Activated naive CD4-positive, alpha-beta T cell treated with anti-CD3 and anti-CD28 coated beads, Interleukin-2, amount 50 U/mL, for 72 hours (primary cell): ENCODE measurements around the gene GCH1. TPM values are rescaled to one million over a fixed set of nuclear protein-coding genes. Genes with fewer than 3 reads are reported as not detected.
A peak's percentile ranks its signal among the peaks of the same experiment; 100 is the strongest.
"Not testable (repeated sequence)": the region's sequence is repeated elsewhere in the genome, so short reads cannot be mapped to it uniquely, and the experiment has no call there.

Experiments used
- ATAC-seq, 2 donors: fragments of 150-1000 bp; cut with Tn5 transposase; 2 replicates each; pipeline ENCODE4 v1.10.0; 2021; ENCODE audit warnings: mild to moderate bottlenecking in 2 of 2, moderate library complexity in 2 of 2
- DNase-seq, 2 donors: peaks; one replicate each; pipeline ENCODE4 v3.0.0; 2021 to 2022; ENCODE audit warnings: low spot score in 2 of 2
- H3K27ac Mint-ChIP-seq, 2 donors: one replicate each; pipeline ENCODE4 v1.8.0; 2022; ENCODE audit warnings: mild to moderate bottlenecking in 2 of 2, mixed read lengths in 2 of 2
- H3K36me3 Mint-ChIP-seq, 2 donors: one replicate each; pipeline ENCODE4 v1.8.0; 2022; ENCODE audit warnings: mixed read lengths in 2 of 2
- H3K9me3 Mint-ChIP-seq, 2 donors: one replicate each; pipeline ENCODE4 v1.8.0; 2022; ENCODE audit warnings: mixed read lengths in 2 of 2
- total RNA-seq, 2 donors: library from RNA; stranded (reverse); gene quantifications; one replicate each; pipeline ENCODE4 v1.2.3, GENCODE V29; 2022

The GCH1 gene
- total RNA-seq, 2 donors from 2014 or later: 36.1 to 52.3 TPM

GRCh38 chr14:54889919-54890318, 12.7 kb downstream of the GCH1 start:
- DNase-seq: no peak
- ATAC-seq: peak in 1 of 2 donors; percentile 51
- Mint-ChIP-seq H3K36me3 (no peaks in the 10 kb centered on the region), H3K27ac (peak overlapping the region in 1 of 2 donors; percentile 10), H3K9me3 (no peaks in the 10 kb centered on the region)

DNA sequence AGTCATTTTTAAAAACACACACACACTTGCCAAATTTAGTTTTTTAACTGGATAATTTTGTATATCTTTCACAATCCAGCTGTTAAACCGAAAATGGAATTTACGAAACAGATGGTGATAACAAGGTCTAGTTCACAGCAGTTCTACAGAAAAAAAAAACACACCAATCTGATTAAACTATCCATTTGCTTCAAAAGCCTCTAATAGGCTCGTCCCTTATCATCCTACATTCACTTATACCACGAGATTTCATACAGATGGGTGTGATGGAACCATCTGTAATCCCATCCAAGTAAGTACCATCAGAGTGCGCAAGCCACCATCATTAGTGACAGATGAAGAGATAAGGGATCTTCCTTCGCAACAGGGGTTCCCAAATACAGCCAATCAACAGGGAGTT, 20.1 kb downstream of the GCH1 start:
- Mint-ChIP-seq H3K36me3 (no peaks in the 10 kb centered on the region), H3K9me3 (no peaks in the 10 kb centered on the region), H3K27ac (peak overlapping the region; percentile 94 to 99)
- ATAC-seq (no peak), DNase-seq (no peak)

DNA sequence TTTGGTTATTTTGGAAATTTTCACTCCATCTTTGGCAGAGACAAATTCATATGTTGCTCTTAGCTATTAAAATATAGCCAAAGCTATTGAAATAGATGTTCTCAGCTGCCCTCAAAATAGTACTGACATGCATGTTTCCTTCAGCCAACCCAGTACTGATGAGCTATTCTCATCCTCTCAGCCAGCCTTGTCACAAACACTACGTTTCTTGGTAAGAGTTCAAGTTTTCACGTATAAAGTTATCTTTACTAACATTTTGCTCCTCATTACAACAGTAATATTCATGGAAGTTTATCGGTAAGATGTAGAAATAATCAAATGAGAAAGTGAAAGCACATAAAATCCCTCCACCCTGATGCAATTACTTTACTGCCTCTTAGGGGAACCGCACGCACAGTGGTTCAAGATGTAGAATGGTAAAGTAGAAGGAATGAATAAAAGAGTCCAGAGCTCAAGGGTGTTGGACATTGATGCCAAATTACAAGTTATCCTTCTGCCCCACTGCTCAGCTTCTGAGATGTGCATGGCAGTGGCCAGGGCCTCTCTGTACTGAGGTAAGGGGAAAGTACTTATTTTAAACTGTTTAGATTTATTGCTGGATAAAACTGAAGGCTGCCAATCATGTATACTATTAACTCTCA, 20.7 kb downstream of the GCH1 start:
- Mint-ChIP-seq H3K9me3 (no peaks in the 10 kb centered on the region), H3K36me3 (no peaks in the 10 kb centered on the region), H3K27ac (peak overlapping the region; percentile 94 to 99)
- ATAC-seq (peak; percentile 73 to 74), DNase-seq (no peak)

GRCh38 chr14:54881235-54881760, 21.3 kb downstream of the GCH1 start:
- DNase-seq (peak in 1 of 2 donors; percentile 17), ATAC-seq (peak; percentile 77)
- Mint-ChIP-seq H3K9me3 (no peaks in the 10 kb centered on the region), H3K27ac (peak overlapping the region; percentile 94 to 99), H3K36me3 (no peaks in the 10 kb centered on the region)

- DNase-seq: no peak
- no peak for ATAC-seq
- H3K36me3 Mint-ChIP-seq: peaks cover 0 to 6% of the 10 kb centered on the region in 2 donors
- no peaks in the 10 kb centered on the region for H3K9me3 Mint-ChIP-seq
- H3K27ac Mint-ChIP-seq: peak overlapping the region in 1 of 2 donors; percentile 44
Measured at GRCh38 chr14:54877703-54878021, 25.0 kb downstream of the GCH1 start.

- H3K27ac Mint-ChIP-seq: no peak overlapping the region
- peaks cover 0 to 6% of the 10 kb centered on the region in 2 donors for H3K36me3 Mint-ChIP-seq
- DNase-seq (no peak), ATAC-seq (no peak)
- H3K9me3 Mint-ChIP-seq: no peaks in the 10 kb centered on the region
Measured at GRCh38 chr14:54877015-54877702, 25.5 kb downstream of the GCH1 start.

GRCh38 chr14:54875648-54876047, 27.0 kb downstream of the GCH1 start:
- H3K27ac Mint-ChIP-seq, H3K36me3 Mint-ChIP-seq, DNase-seq, H3K9me3 Mint-ChIP-seq, ATAC-seq: not testable (repeated sequence)

GRCh38 chr14:54870154-54871090, 32.2 kb downstream of the GCH1 start:
- H3K36me3 Mint-ChIP-seq, DNase-seq, H3K9me3 Mint-ChIP-seq, ATAC-seq: not testable (repeated sequence)
- peak overlapping the region in 1 of 2 donors; percentile 44 for H3K27ac Mint-ChIP-seq

- Mint-ChIP-seq H3K9me3 (no peaks in the 10 kb centered on the region), H3K36me3 (no peaks in the 10 kb centered on the region), H3K27ac (no peak overlapping the region)
- ATAC-seq (no peak), DNase-seq (no peak)
Measured at GRCh38 chr14:54867011-54867410, 35.6 kb downstream of the GCH1 start.

- no peak for DNase-seq
- no peak overlapping the region for H3K27ac Mint-ChIP-seq
- no peaks in the 10 kb centered on the region for H3K9me3 Mint-ChIP-seq
- peak in 1 of 2 donors; percentile 39 for ATAC-seq
- H3K36me3 Mint-ChIP-seq: no peaks in the 10 kb centered on the region
Measured at GRCh38 chr14:54866588-54866987, 36.0 kb downstream of the GCH1 start.

DNA sequence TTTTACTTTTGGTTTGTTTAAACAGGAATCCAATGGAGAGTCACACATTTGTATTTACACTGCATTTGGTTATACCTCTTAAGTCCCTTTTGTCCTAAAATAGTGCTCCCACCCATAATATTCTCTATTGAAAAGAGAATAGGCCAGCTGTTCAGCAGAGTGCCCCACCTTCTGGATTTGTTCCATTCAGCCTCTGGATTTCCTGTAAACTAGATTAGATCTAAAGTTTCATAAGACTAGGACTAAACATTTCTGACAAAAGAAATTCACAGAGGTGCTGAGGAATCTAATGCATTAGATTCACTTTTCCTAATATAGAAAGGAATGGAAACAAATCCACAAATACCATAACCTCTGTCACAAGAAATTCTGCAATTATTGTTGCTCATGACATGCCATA, 38.1 kb downstream of the GCH1 start:
- peaks cover 0 to under 1% of the 10 kb centered on the region in 2 donors for H3K36me3 Mint-ChIP-seq
- DNase-seq: no peak
- no peaks in the 10 kb centered on the region for H3K9me3 Mint-ChIP-seq
- no peak overlapping the region for H3K27ac Mint-ChIP-seq
- no peak for ATAC-seq

- Mint-ChIP-seq H3K9me3 (no peaks in the 10 kb centered on the region), H3K36me3 (peaks cover 4 to 9% of the 10 kb centered on the region in 2 donors), H3K27ac (no peak overlapping the region)
- DNase-seq (no peak), ATAC-seq (no peak)
Measured at GRCh38 chr14:54857830-54858269, 44.8 kb downstream of the GCH1 start.

- H3K27ac Mint-ChIP-seq: no peak overlapping the region
- peaks cover 4 to 9% of the 10 kb centered on the region in 2 donors for H3K36me3 Mint-ChIP-seq
- H3K9me3 Mint-ChIP-seq: no peaks in the 10 kb centered on the region
- DNase-seq (no peak), ATAC-seq (no peak)
Measured at GRCh38 chr14:54856152-54856551, 46.5 kb downstream of the GCH1 start.

DNA sequence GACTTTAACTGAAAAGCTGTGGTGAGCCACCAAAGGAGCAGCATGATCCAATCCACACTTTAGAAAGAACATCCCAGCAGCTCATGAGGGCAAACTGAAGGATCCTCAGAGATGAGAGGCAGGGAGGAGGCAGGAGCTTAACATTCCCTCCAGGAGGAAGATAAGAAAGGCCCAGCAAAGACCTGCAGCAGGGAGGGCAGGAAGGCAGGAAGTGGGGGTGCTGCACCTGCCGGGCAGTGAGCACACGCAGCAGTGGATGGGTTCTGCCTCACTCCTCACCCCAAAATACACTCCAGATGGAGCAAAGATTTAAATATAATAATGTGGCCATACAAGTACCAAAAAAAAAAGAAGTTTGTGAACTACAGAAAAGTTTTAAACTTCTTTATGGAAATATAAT, 48.4 kb downstream of the GCH1 start:
- no peak overlapping the region for H3K27ac Mint-ChIP-seq
- no peak for DNase-seq

DNA sequence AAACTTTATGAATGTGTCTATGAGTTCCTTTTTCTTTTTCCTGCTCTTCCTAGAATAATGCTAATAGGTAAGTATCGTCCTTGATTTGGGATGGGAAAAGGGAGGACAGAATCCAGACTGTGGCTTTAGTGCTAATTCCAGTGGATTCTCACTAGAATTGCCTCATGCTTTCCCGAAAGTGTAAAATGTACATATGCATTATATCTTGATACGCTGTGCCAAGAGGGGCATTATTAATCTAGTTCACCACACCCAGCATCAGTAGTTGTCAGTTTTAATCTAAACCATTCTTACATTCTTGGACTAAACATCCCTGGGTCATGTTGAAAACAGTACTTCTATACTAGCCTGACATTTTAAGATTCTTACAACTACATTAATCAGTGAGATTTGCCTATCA, 49.3 kb downstream of the GCH1 start:
- H3K9me3 Mint-ChIP-seq: no peaks in the 10 kb centered on the region
- DNase-seq (no peak), ATAC-seq (no peak)
- no peaks in the 10 kb centered on the region for H3K36me3 Mint-ChIP-seq
- H3K27ac Mint-ChIP-seq: peak overlapping the region in 1 of 2 donors; percentile 41

More for the DNA sequence above, 48.4 kb downstream of the GCH1 start:
- Mint-ChIP-seq H3K9me3 (no peaks in the 10 kb centered on the region), H3K36me3 (peaks cover 4 to 5% of the 10 kb centered on the region in 2 donors)
- ATAC-seq: no peak

GRCh38 chr14:54852215-54852614, 50.4 kb downstream of the GCH1 start:
- Mint-ChIP-seq H3K9me3 (no peaks in the 10 kb centered on the region), H3K27ac (no peak overlapping the region), H3K36me3 (no peaks in the 10 kb centered on the region)
- DNase-seq: no peak
- no peak for ATAC-seq

DNA sequence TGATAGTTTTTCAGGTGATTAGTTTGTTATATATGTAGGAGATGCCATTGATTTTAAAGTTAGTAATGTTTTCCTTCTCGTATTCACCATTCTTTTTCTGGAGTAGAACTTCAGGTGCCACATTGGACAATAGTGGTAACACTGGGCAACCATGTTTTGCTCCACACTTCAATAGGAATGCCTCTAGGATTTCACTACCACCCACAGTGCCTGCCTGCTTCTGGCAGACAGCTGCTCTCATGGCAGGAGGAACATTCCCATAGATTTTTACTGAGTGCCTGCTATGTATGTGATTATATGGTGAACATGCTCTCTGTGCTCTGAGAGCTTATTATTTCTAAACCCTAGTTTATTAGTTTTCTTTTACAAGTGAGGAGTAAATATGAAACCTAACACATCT, 53.7 kb downstream of the GCH1 start:
- no peak for ATAC-seq
- H3K9me3 Mint-ChIP-seq: no peaks in the 10 kb centered on the region
- no peak overlapping the region for H3K27ac Mint-ChIP-seq
- peaks cover 5 to 6% of the 10 kb centered on the region in 2 donors for H3K36me3 Mint-ChIP-seq
- DNase-seq: no peak
